SJSA1 (cell line): ENCODE measurements around the gene NCAM1. TPM values are rescaled to one million over a fixed set of nuclear protein-coding genes. Genes with fewer than 3 reads are reported as not detected.
A peak's percentile ranks its signal among the peaks of the same experiment; 100 is the strongest.

Experiments used
- DNase-seq, 2 experiments: peaks; one replicate each; pipeline ENCODE4 v3.0.0-alpha.2; 2015 to 2020; ENCODE audit warnings: low spot score in 2 of 2, low read depth in 1 of 2
- H3K27ac ChIP-seq: fragments of 250-450 bp; sonication (Bioruptor Pico); 2 replicates; pipeline ENCODE4 v1.5.1; 2020; ENCODE audit warnings: mild to moderate bottlenecking, moderate library complexity
- H3K27me3 ChIP-seq: fragments of 250-450 bp; sonication (Bioruptor Pico); replicated peaks from 2 replicates; pipeline ENCODE4 v1.5.1; 2020; ENCODE audit warnings: mild to moderate bottlenecking, moderate library complexity
- H3K36me3 ChIP-seq: fragments of 250-450 bp; sonication (Bioruptor Pico); 2 replicates; pipeline ENCODE4 v1.5.1; 2020; ENCODE audit warnings: mild to moderate bottlenecking
- H3K4me1 ChIP-seq: fragments of 250-450 bp; sonication (Bioruptor Pico); replicated peaks from 2 replicates; pipeline ENCODE4 v1.6.1; 2021; ENCODE audit warnings: mild to moderate bottlenecking
- H3K4me3 ChIP-seq: fragments of 250-450 bp; sonication (Bioruptor Pico); 2 replicates; pipeline ENCODE4 v1.5.1; 2020; ENCODE audit warnings: mild to moderate bottlenecking
- H3K9me3 ChIP-seq: fragments of 250-450 bp; sonication (Bioruptor Pico); replicated peaks from 2 replicates; pipeline ENCODE4 v1.5.1; 2020; ENCODE audit warnings: mild to moderate bottlenecking
- total RNA-seq: library from RNA; depleted of rRNA; stranded (reverse); fragments of >200 nt; shearing (Covaris generic); gene quantifications from 2 replicates; pipeline ENCODE4 v1.2.3, GENCODE V29; 2014

Gene NCAM1
- total RNA-seq, 1 experiment from 2014 or later = 23.7 TPM

DNA sequence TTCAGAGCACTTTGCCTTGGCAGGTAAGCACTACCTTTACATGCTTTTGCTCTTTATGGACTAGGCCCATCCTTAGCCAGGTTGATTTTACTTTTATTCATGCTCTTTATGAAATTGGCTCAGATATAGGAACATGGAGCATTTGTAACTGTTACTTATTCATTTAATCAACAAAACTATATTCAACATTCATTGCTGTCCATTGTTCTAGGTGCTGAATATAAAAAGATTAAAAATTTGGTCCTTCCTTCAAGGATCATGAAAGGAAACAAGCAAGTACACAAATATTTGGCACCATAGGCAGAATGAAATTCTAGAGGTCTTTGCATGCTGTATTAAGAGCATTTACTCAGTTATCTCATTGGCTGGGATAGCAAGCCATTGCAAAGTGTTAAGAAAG is 191.3 kb downstream of the NCAM1 start:
- H3K4me1 ChIP-seq = no peaks in the 10 kb centered on the region
- H3K4me3 ChIP-seq = no peak overlapping the region
- no peaks in the 10 kb centered on the region for H3K9me3 ChIP-seq
- no peak overlapping the region for H3K27ac ChIP-seq
- H3K36me3 ChIP-seq = no peaks in the 10 kb centered on the region
- no peak for DNase-seq
- no peaks in the 10 kb centered on the region for H3K27me3 ChIP-seq

DNA sequence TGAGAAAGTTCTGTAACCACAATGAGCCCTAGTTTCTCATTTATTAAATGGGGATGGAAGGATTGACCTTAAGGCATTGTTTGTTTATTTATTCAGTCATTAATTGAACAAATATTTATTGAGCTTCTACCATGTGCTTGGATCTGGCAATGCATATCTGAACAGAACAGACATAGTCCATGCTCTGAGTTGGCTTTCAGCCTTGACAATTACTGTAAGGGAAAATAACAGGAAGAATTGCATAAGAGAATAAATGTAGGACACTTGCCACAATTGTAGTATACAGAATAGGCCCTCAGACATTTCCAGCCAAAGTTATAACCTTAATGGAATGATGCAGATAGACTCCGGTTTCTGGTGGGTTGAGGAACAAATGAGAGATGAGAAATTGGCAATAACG is 192.6 kb downstream of the NCAM1 start:
- no peaks in the 10 kb centered on the region for H3K27me3 ChIP-seq

DNA sequence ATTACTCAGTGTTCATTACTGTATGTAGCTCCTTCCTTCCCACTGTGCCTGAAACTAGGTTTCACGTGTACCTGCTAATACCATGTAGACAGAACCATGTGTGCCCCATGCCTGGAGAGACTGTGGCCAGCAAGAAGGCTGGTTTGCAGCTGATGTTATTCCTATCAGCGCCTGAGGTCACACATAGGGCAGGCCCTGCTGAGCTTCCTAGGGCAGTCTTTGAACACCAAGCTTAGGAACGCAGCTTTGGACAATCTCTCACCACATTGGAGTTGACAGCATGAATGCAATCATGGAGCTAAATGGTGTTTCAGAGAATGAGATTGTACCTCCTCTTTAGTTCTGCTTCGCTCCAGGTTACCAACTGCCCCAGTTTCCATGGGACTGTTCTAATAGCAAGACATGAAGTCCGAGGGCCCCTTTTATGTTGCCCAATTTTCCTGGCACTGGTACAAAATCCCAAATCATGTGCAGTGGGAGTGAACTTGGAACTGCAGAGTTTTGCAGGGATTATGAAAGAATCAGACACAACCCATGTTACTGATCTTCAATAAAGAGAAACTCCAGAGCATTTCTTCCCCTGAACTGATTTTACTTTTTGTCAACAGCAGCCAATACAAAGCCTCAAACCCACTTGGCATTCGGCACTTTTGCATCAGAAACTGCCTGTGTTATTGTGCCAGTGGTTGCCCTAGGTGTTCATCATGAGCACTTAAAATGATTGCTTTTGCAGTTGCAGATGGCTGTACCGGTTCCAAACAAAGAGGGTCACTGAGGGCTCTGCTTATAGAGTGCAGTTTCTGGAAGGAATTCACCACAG is 199.0 kb downstream of the NCAM1 start:
- Histone ChIP-seq H3K36me3 (no peaks in the 10 kb centered on the region), H3K4me1 (peaks cover 15% of the 10 kb centered on the region), H3K27me3 (no peaks in the 10 kb centered on the region), H3K27ac (no peak overlapping the region), H3K9me3 (no peaks in the 10 kb centered on the region), H3K4me3 (no peak overlapping the region)
- DNase-seq = no peak

More for the DNA sequence above, 192.6 kb downstream of the NCAM1 start:
- Histone ChIP-seq H3K27ac (no peak overlapping the region), H3K4me3 (no peak overlapping the region), H3K36me3 (no peaks in the 10 kb centered on the region), H3K9me3 (no peaks in the 10 kb centered on the region), H3K4me1 (no peaks in the 10 kb centered on the region)
- no peak for DNase-seq

GRCh38 chr11:113160808-113161124 is 199.5 kb downstream of the NCAM1 start:
- H3K27me3 ChIP-seq = no peaks in the 10 kb centered on the region
- H3K36me3 ChIP-seq = no peaks in the 10 kb centered on the region
- no peak overlapping the region for H3K27ac ChIP-seq
- no peak for DNase-seq
- no peak overlapping the region for H3K4me3 ChIP-seq
- H3K9me3 ChIP-seq = no peaks in the 10 kb centered on the region
- H3K4me1 ChIP-seq = peaks cover 15% of the 10 kb centered on the region

DNA sequence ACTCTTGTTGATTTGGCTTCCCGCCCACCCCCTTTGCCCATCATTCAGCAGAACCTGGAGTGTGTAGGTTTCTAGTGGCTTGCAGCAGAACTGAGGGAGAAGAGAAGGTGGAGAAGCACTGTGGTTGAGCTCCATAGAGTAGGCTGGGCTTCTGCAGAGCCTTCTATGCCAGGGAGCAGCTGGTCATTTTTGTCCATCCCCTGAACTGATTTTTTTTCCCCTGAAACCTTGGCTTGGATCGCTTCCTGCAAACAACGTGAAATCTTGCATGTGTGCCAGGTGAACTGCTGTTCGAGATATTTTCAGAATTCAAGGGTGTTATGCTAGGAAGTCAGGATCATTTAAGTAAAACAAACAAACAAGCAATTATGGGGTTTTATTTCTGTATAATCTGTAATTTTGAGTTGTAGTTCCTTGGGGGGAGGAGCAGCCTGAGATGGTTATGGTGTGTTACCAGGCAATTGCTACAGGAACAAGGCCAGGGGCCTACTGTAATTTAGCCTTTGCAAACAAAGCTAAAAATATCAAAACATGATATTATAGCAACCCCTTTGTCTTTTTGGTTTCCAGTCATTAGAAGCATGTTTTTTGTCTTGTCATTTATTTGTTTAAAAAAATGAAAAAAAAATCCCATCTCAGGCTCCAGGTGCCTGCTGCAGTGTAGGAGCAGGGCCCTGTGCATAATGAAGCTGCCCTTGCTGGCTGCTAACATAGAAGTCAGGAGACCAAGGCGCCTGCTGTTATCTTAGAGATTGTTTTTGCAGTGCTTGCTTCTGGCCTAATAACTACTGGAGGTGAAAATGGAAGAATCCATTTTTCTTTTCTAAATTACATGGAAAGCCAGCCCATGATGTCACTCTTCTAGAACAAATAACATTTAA is 200.7 kb downstream of the NCAM1 start:
- H3K27me3 ChIP-seq = no peaks in the 10 kb centered on the region
- no peak overlapping the region for H3K27ac ChIP-seq
- H3K4me1 ChIP-seq = peaks cover 15% of the 10 kb centered on the region
- no peaks in the 10 kb centered on the region for H3K36me3 ChIP-seq
- DNase-seq = peak in 1 of 2 experiments; percentile 2
- H3K9me3 ChIP-seq = no peaks in the 10 kb centered on the region
- no peak overlapping the region for H3K4me3 ChIP-seq

DNA sequence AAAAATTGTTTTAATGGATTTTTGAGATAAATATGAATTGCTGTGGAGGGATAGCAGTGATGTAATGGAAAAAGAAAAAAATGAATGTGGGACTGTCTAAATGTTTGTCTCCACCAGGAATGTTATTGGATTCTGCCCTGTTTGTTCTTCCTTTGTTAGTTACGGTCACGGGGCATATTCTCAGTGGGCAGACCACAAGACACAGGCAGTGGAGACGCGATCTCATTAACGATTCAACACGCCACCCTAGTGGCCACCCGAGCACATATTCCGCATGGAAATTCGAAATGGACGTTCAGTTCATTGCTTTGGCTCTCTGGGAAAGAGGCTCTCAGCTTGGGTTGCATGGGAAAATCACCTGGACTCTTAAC is 201.4 kb downstream of the NCAM1 start:
- H3K4me1 ChIP-seq = peaks cover 15% of the 10 kb centered on the region
- DNase-seq = peak; percentile 21 to 38
- H3K9me3 ChIP-seq = no peaks in the 10 kb centered on the region
- no peaks in the 10 kb centered on the region for H3K27me3 ChIP-seq
- no peaks in the 10 kb centered on the region for H3K36me3 ChIP-seq
- H3K27ac ChIP-seq = no peak overlapping the region
- no peak overlapping the region for H3K4me3 ChIP-seq

- no peaks in the 10 kb centered on the region for H3K27me3 ChIP-seq
- peak in 1 of 2 experiments; percentile 47 for DNase-seq
- H3K36me3 ChIP-seq = no peaks in the 10 kb centered on the region
- H3K9me3 ChIP-seq = no peaks in the 10 kb centered on the region
- no peak overlapping the region for H3K4me3 ChIP-seq
- H3K4me1 ChIP-seq = peaks cover 15% of the 10 kb centered on the region
- no peak overlapping the region for H3K27ac ChIP-seq
Observed at GRCh38 chr11:113163291-113164030, 202.2 kb downstream of the NCAM1 start.

- no peaks in the 10 kb centered on the region for H3K9me3 ChIP-seq
- no peak for DNase-seq
- no peak overlapping the region for H3K27ac ChIP-seq
- peaks cover 15% of the 10 kb centered on the region for H3K4me1 ChIP-seq
- H3K27me3 ChIP-seq = no peaks in the 10 kb centered on the region
- no peaks in the 10 kb centered on the region for H3K36me3 ChIP-seq
- no peak overlapping the region for H3K4me3 ChIP-seq
Observed at GRCh38 chr11:113166280-113166679, 205.1 kb downstream of the NCAM1 start.

GRCh38 chr11:113167599-113167998 is 206.4 kb downstream of the NCAM1 start:
- Histone ChIP-seq H3K36me3 (no peaks in the 10 kb centered on the region), H3K4me3 (no peak overlapping the region), H3K27me3 (no peaks in the 10 kb centered on the region), H3K4me1 (peaks cover 7% of the 10 kb centered on the region), H3K27ac (no peak overlapping the region), H3K9me3 (no peaks in the 10 kb centered on the region)
- DNase-seq = no peak

DNA sequence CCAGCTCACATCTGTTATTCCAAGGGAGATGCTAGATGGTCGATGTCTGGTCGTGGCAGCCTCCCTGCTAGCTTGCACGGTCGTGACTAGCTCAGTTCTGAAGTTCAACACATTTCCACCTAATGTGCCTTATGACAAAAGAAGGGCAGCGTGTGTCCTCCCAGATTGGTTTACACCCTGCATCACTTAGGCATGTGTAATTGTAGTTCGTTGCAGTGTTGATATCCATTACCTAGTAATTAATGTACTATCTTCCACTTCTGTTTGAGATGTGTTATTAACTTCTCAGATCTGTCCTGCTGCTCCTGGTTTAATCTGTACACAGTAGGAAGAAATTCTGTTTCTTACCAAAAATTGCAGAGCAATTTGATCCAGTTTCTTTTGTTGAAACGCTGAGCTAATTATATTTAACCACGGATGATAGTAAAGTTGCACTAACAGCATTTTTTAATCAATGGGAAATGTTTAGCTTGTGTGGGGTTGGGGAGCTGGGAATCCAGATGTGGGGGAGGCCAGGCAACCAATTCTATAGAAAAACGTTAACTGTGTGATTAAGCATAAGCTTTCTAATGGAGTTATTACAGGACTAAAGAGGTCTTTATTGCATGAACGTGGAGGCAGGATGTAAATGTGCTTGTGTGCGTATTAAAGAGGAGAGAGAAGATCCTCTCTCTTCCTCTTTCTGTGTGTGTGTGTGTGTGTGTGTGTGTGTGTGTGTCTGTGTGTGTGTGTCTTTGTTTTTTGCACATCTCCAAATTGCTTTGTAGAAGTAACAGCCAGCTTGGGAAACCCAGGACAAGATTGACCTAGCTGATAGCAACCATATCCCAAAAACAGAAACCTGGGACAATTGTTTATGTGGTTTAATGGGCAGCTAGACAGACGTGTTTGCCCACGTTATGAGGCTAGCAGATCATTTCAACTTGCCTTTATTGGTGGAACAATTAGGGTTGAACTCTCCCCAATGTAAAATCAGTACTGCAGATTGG is 207.4 kb downstream of the NCAM1 start:
- Histone ChIP-seq H3K27me3 (no peaks in the 10 kb centered on the region), H3K27ac (no peak overlapping the region), H3K9me3 (no peaks in the 10 kb centered on the region), H3K4me1 (no peaks in the 10 kb centered on the region), H3K36me3 (no peaks in the 10 kb centered on the region), H3K4me3 (no peak overlapping the region)
- DNase-seq = no peak

GRCh38 chr11:113172382-113172951 is 211.2 kb downstream of the NCAM1 start:
- Histone ChIP-seq H3K9me3 (no peaks in the 10 kb centered on the region), H3K27ac (no peak overlapping the region), H3K4me3 (no peak overlapping the region), H3K4me1 (peaks cover 27% of the 10 kb centered on the region), H3K36me3 (no peaks in the 10 kb centered on the region), H3K27me3 (no peaks in the 10 kb centered on the region)
- DNase-seq = no peak

DNA sequence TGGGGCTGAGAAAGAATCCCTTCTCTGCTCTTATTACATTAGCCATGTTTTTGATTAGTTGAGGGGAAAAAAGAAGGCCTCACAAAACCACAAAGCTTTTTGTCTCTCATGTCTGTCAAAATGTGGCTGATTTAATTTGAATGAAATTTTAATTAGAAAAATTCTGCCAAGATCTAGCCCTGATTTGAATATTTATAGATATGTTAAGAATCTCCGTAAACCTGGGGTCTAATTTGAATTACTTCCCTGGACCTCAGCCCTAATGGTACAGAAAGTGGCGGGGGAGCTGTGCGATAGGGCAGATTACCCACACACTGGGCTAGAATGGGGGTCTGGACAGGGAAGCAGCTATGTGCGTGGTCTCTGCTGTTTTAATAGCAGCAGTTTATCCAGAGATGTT is 211.9 kb downstream of the NCAM1 start:
- peaks cover 31% of the 10 kb centered on the region for H3K4me1 ChIP-seq
- H3K9me3 ChIP-seq = no peaks in the 10 kb centered on the region
- no peak for DNase-seq
- H3K27me3 ChIP-seq = no peaks in the 10 kb centered on the region
- no peaks in the 10 kb centered on the region for H3K36me3 ChIP-seq
- no peak overlapping the region for H3K4me3 ChIP-seq
- no peak overlapping the region for H3K27ac ChIP-seq

DNA sequence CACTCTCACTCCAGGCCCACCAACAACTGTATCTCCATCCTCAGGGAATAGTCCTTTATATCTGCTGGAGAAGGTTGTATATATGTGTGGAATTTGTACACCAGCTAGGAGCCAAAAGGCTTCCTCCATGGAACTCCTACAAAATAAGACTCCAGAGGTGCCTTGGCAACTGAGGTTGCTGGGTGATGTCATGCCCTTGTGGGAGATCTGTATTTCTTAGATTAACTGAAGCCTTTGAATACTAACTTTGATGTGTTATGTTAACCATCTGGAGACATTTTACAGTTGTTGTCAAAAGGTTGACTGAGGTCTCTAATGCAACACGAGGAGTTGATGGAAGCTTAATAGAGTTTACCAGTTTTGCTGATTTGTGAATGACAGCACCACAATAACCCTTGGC is 213.7 kb downstream of the NCAM1 start:
- H3K27ac ChIP-seq = no peak overlapping the region
- H3K27me3 ChIP-seq = no peaks in the 10 kb centered on the region
- no peaks in the 10 kb centered on the region for H3K9me3 ChIP-seq
- H3K36me3 ChIP-seq = no peaks in the 10 kb centered on the region
- H3K4me3 ChIP-seq = no peak overlapping the region
- H3K4me1 ChIP-seq = peaks cover 31% of the 10 kb centered on the region
- DNase-seq = peak in 1 of 2 experiments; percentile 19
